ENCODE results near the gene NCS1. TPM values are rescaled to one million over a fixed set of nuclear protein-coding genes. Genes with fewer than 3 reads are reported as not detected.
"Not testable (repeated sequence)": the region's sequence is repeated elsewhere in the genome, so short reads cannot be mapped to it uniquely, and the experiment has no call there.

NCS1 gene
- total RNA-seq, 1 experiment from 2014 or later = 18.2 TPM

DNA sequence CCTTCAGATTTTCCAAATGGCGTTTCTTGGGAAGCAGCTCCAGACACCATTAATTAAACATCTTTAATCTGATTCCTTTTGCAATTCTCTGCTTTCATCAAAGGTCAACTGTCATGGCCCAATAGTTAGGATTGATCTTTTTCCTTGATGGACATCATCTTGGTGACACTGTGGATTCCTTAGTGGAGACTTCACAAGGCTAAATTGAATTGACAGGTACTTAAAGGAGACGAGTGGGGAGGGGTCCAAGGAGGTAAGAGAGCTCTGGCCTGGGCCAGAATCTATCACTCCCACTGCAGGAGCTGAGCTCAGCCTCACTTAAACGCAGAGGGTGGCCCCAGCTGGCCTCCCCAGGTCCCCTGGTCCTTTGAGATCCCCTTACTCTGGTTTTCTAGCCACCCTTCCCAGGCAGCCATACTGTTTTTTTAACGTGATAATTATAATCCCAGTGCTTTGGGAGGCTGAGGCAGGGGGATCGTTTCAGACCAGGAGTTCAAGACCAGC, 83.5 kb downstream of the NCS1 start:
- CTCF ChIA-PET = no interaction called here
- Mint-ChIP-seq H3K4me1 (ENCODE audit: low read depth, unreplicated experiment) (no peaks in the 10 kb centered on the region), H3K9me3 (ENCODE audit: unreplicated experiment) (no peaks in the 10 kb centered on the region), H3K27ac (ENCODE audit: unreplicated experiment) (no peak overlapping the region), H3K4me3 (ENCODE audit: unreplicated experiment) (no peak overlapping the region), H3K36me3 (ENCODE audit: insufficient read depth, unreplicated experiment) (no peaks in the 10 kb centered on the region), H3K27me3 (ENCODE audit: insufficient read depth, unreplicated experiment) (peaks cover 4% of the 10 kb centered on the region)
- POLR2A ChIA-PET = no interaction called here
- no peaks in the 10 kb centered on the region for H3K9me3 ChIP-seq
- no peak for TF ChIP-seq CTCF (IDR thresholded peaks at IDR 0.05; ENCODE audit: insufficient read depth in 1 of 2, low read depth in 1 of 2, low read length in 1 of 2, severe bottlenecking in 1 of 2, unreplicated experiment in 1 of 2)
- intact Hi-C loops (cut with micrococcal nuclease; ENCODE audit: unreplicated experiment) = no loop called here
- H3K4me3 ChIP-seq (ENCODE audit: low read depth, low read length) = no peak overlapping the region
- H3K36me3 ChIP-seq (ENCODE audit: control insufficient read depth, insufficient read depth, low read length) = no peaks in the 10 kb centered on the region
- no peaks in the 10 kb centered on the region for H3K27me3 ChIP-seq (replicated peaks; ENCODE audit: control insufficient read depth, insufficient read depth, low read length)
- no TSS peak for BruUV-seq (replicated peaks)
- H3K4me1 ChIP-seq = no peaks in the 10 kb centered on the region
- DNase-seq = no peak

DNA sequence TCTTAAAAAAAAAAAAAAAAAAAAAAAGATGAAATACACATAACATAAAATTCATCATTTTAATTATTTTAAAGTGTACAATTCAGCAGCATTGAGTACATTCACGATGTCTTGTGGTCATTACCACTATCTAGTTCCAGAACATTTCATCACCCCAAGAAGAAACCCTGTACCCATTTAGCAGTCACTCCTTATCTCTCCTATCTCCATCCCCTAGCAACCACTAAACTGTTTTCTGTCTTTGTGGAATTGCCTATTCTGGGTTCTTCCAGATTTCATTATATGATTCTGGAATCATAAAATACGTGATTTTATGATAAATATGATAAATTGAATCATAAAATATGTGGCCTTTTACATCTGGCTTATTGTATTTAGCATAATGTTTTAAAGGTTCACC, 84.4 kb downstream of the NCS1 start:
- no peak for DNase-seq
- Histone ChIP-seq H3K27me3 (replicated peaks; ENCODE audit: control insufficient read depth, insufficient read depth, low read length) (no peaks in the 10 kb centered on the region), H3K9me3 (no peaks in the 10 kb centered on the region), H3K4me1 (no peaks in the 10 kb centered on the region), H3K36me3 (ENCODE audit: control insufficient read depth, insufficient read depth, low read length) (no peaks in the 10 kb centered on the region), H3K4me3 (ENCODE audit: low read depth, low read length) (no peak overlapping the region)
- H3K27me3 Mint-ChIP-seq (ENCODE audit: insufficient read depth, unreplicated experiment) = peaks cover 4% of the 10 kb centered on the region
- ChIA-PET POLR2A (no interaction called here), CTCF (no interaction called here)
- BruUV-seq (replicated peaks) = no TSS peak
- TF ChIP-seq CTCF (IDR thresholded peaks at IDR 0.05; ENCODE audit: insufficient read depth in 1 of 2, low read depth in 1 of 2, low read length in 1 of 2, severe bottlenecking in 1 of 2, unreplicated experiment in 1 of 2) = no peak
- H3K9me3 Mint-ChIP-seq (ENCODE audit: unreplicated experiment) = no peaks in the 10 kb centered on the region
- intact Hi-C loops (cut with micrococcal nuclease; ENCODE audit: unreplicated experiment) = no loop called here
- H3K27ac Mint-ChIP-seq (ENCODE audit: unreplicated experiment) = no peak overlapping the region
- H3K4me3 Mint-ChIP-seq (ENCODE audit: unreplicated experiment) = no peak overlapping the region
- H3K36me3 Mint-ChIP-seq (ENCODE audit: insufficient read depth, unreplicated experiment) = no peaks in the 10 kb centered on the region
- no peaks in the 10 kb centered on the region for H3K4me1 Mint-ChIP-seq (ENCODE audit: low read depth, unreplicated experiment)

- H3K27me3 Mint-ChIP-seq (ENCODE audit: insufficient read depth, unreplicated experiment); H3K36me3 Mint-ChIP-seq (ENCODE audit: insufficient read depth, unreplicated experiment); DNase-seq; H3K9me3 Mint-ChIP-seq (ENCODE audit: unreplicated experiment); intact Hi-C loops (cut with micrococcal nuclease; ENCODE audit: unreplicated experiment); H3K36me3 ChIP-seq (ENCODE audit: control insufficient read depth, insufficient read depth, low read length); BruUV-seq (replicated peaks); H3K4me3 Mint-ChIP-seq (ENCODE audit: unreplicated experiment); H3K27me3 ChIP-seq (replicated peaks; ENCODE audit: control insufficient read depth, insufficient read depth, low read length); H3K4me3 ChIP-seq (ENCODE audit: low read depth, low read length); POLR2A ChIA-PET; H3K4me1 ChIP-seq; H3K4me1 Mint-ChIP-seq (ENCODE audit: low read depth, unreplicated experiment); H3K27ac Mint-ChIP-seq (ENCODE audit: unreplicated experiment); CTCF ChIA-PET; H3K9me3 ChIP-seq: not testable (repeated sequence)
These were observed 85.9 kb downstream of the NCS1 start for GRCh38 chr9:130258137-130258536.

DNA sequence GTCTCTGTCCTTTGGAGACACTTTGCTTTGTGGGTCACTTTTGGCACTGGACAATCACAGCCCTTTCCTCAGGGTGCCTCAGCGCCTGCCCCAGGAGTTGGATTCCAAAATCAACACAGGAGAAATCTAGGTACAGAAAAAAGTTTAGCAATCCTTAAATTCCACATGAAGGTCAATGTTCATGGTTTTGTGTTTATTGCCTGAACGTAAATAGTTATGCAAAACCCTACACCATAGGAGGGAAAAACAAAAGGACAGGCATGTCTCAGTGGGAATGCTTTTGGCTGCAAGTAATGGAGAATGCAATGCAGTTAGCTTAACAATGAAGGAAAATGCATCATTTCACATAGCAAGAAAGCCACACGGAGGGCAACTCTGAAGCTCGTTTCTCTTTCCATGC, 86.8 kb downstream of the NCS1 start:
- H3K27ac Mint-ChIP-seq (ENCODE audit: unreplicated experiment) = no peak overlapping the region

More for the DNA sequence above, 86.8 kb downstream of the NCS1 start:
- intact Hi-C loops (cut with micrococcal nuclease; ENCODE audit: unreplicated experiment) = no loop called here
- Mint-ChIP-seq H3K4me1 (ENCODE audit: low read depth, unreplicated experiment) (no peaks in the 10 kb centered on the region), H3K27me3 (ENCODE audit: insufficient read depth, unreplicated experiment) (peaks cover 4% of the 10 kb centered on the region), H3K36me3 (ENCODE audit: insufficient read depth, unreplicated experiment) (no peaks in the 10 kb centered on the region), H3K4me3 (ENCODE audit: unreplicated experiment) (no peak overlapping the region), H3K9me3 (ENCODE audit: unreplicated experiment) (no peaks in the 10 kb centered on the region)
- CTCF ChIA-PET = interaction anchor here (0.6 to 0.8 kb wide), 2 partner anchors 23 to 194 kb away, joined by 3 to 5 read pairs; no protein-coding TSS in a partner anchor
- no peaks in the 10 kb centered on the region for H3K4me1 ChIP-seq
- TF ChIP-seq CTCF (IDR thresholded peaks at IDR 0.05; ENCODE audit: insufficient read depth in 1 of 2, low read depth in 1 of 2, low read length in 1 of 2, severe bottlenecking in 1 of 2, unreplicated experiment in 1 of 2) = no peak
- POLR2A ChIA-PET = no interaction called here
- no peak overlapping the region for H3K4me3 ChIP-seq (ENCODE audit: low read depth, low read length)
- no peaks in the 10 kb centered on the region for H3K36me3 ChIP-seq (ENCODE audit: control insufficient read depth, insufficient read depth, low read length)
- DNase-seq = no peak
- no peaks in the 10 kb centered on the region for H3K9me3 ChIP-seq
- no peaks in the 10 kb centered on the region for H3K27me3 ChIP-seq (replicated peaks; ENCODE audit: control insufficient read depth, insufficient read depth, low read length)
- BruUV-seq (replicated peaks) = no TSS peak

Measured in Caco-2 (cell line).